CD4-positive, alpha-beta memory T cell (primary cell): ENCODE results near the gene VEZT. TPM values are rescaled to one million over a fixed set of nuclear protein-coding genes. Genes with fewer than 3 reads are reported as not detected.
A peak's percentile ranks its signal among the peaks of the same experiment; 100 is the strongest.

Source experiments
- CTCF ChIA-PET: fragments of 350-600 bp; sonication (Branson Sonifier 250); formaldehyde crosslinking; loops from one replicate; lab custom pipeline; 2021; ENCODE audit warnings: inconsistent platforms; ENCODE audit not compliant: partially characterized antibody; lab: Charles Lee
- POLR2A ChIA-PET: fragments of 350-600 bp; sonication (Branson Sonifier 250); formaldehyde crosslinking; loops from one replicate; lab custom pipeline; 2021; ENCODE audit not compliant: partially characterized antibody; lab: Charles Lee
- DNase-seq, 5 donors: peaks; one replicate each; pipeline versions ENCODE4 v3.0.0 to v3.0.0-alpha.2; 2020 to 2022; ENCODE audit warnings: mixed read lengths in 1 of 5
- H3K27ac ChIP-seq: one replicate; pipeline ENCODE4 v1.7.0; 2013; ENCODE audit warnings: low read depth, low read length
- H3K27me3 ChIP-seq: 2 replicates; pipeline ENCODE4 v1.7.0; 2013; ENCODE audit warnings: mild to moderate bottlenecking, low read length, moderate library complexity; ENCODE audit not compliant: insufficient read depth
- H3K36me3 ChIP-seq: 2 replicates; pipeline ENCODE4 v1.7.0; 2013; ENCODE audit warnings: mild to moderate bottlenecking, low read length, moderate library complexity; ENCODE audit not compliant: insufficient read depth
- H3K4me1 ChIP-seq: 2 replicates; pipeline ENCODE4 v1.7.0; 2013; ENCODE audit warnings: mild to moderate bottlenecking, low read length, moderate library complexity; ENCODE audit not compliant: insufficient read depth
- H3K4me3 ChIP-seq, 2 donors: one replicate each; pipeline ENCODE4 v1.7.0; 2013; ENCODE audit warnings: low read length in 2 of 2, mild to moderate bottlenecking in 1 of 2
- H3K9me3 ChIP-seq, 2 donors: one replicate each; pipeline ENCODE4 v1.7.0; 2013; ENCODE audit warnings: low read length in 2 of 2, control low read depth in 1 of 2; ENCODE audit not compliant: control insufficient read depth in 1 of 2
- H3K27ac Mint-ChIP-seq, 7 donors: one replicate each; pipeline ENCODE4 v1.8.0; 2020 to 2021; ENCODE audit warnings: mixed read lengths in 7 of 7, mild to moderate bottlenecking in 6 of 7, inconsistent platforms in 3 of 7, moderate library complexity in 3 of 7
- H3K27me3 Mint-ChIP-seq, 2 donors: one replicate each; pipeline ENCODE4 v1.8.0; 2020 to 2021; ENCODE audit warnings: mixed read lengths in 2 of 2
- H3K36me3 Mint-ChIP-seq, 2 donors: one replicate each; pipeline ENCODE4 v1.8.0; 2020 to 2021; ENCODE audit warnings: mixed read lengths in 2 of 2, inconsistent platforms in 1 of 2, mild to moderate bottlenecking in 1 of 2
- H3K4me1 Mint-ChIP-seq, 4 donors: one replicate each; pipeline ENCODE4 v1.8.0; 2020 to 2021; ENCODE audit warnings: mixed read lengths in 4 of 4, mild to moderate bottlenecking in 1 of 4
- H3K4me3 Mint-ChIP-seq, 8 donors: one replicate each; pipeline ENCODE4 v1.8.0; 2020 to 2021; ENCODE audit warnings: mixed read lengths in 8 of 8, mild to moderate bottlenecking in 7 of 8, moderate library complexity in 6 of 8, inconsistent platforms in 3 of 8
- H3K9me3 Mint-ChIP-seq, 8 donors: one replicate each; pipeline ENCODE4 v1.8.0; 2020 to 2021; ENCODE audit warnings: mixed read lengths in 8 of 8, mild to moderate bottlenecking in 5 of 8, inconsistent platforms in 3 of 8, moderate library complexity in 1 of 8
- intact Hi-C: fragments of 100-400 bp; cut with micrococcal nuclease; formaldehyde crosslinking; loops from one replicate; pipeline ENCODE4 v1.15.1; 2023
- polyA plus RNA-seq, 2 donors: library from polyadenylated mRNA; unstranded; fragments of 300-500 nt; fragmentation: Illumina TruSeq; gene quantifications; one replicate each; pipeline ENCODE4 v1.2.3, GENCODE V29; 2021
- total RNA-seq, 2 experiments: library from RNA; stranded (reverse); gene quantifications; one replicate each; pipeline ENCODE4 v1.2.3, GENCODE V29; 2021

Gene VEZT
- total and polyA plus RNA-seq, 4 experiments from 2014 or later: 22.3 to 49.4 (median 34.9) TPM

GRCh38 chr12:95336387-95337067 lies 118.9 kb downstream of the VEZT start:
- peaks cover 0 to 7% (median 2%) of the 10 kb centered on the region in 8 donors for H3K9me3 Mint-ChIP-seq
- no peak overlapping the region for H3K4me3 Mint-ChIP-seq
- H3K36me3 Mint-ChIP-seq: no peaks in the 10 kb centered on the region
- Histone ChIP-seq H3K4me1 (no peaks in the 10 kb centered on the region), H3K4me3 (no peak overlapping the region), H3K27ac (no peak overlapping the region), H3K36me3 (no peaks in the 10 kb centered on the region), H3K27me3 (no peaks in the 10 kb centered on the region), H3K9me3 (no peaks in the 10 kb centered on the region)
- intact Hi-C loops: no loop called here
- peak overlapping the region in 1 of 7 donors; percentile 70 for H3K27ac Mint-ChIP-seq
- H3K4me1 Mint-ChIP-seq: peaks cover 0 to 4% (median 2%) of the 10 kb centered on the region in 4 donors
- no peak for DNase-seq
- POLR2A ChIA-PET: no interaction called here
- CTCF ChIA-PET: no interaction called here
- peaks cover 0 to 2% of the 10 kb centered on the region in 2 donors for H3K27me3 Mint-ChIP-seq

DNA sequence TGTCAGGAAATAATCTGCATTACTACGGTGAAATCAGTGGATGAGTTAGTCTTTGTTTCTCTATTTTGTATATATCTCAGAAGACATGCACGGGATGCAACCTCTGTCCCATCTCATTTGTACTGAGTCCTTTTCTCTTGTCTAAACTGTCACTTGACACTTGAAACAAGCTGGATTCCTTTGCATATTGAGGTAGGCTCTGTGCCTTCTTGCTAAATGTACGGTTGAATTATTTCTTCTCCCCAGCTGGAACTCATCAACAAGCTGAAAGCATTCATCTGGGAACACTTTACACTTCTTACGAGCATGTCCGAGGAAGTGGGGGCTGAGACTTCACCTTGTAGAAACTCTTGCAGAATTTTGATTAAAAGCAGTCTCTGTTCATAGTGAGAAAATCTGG lies 119.5 kb downstream of the VEZT start:
- Mint-ChIP-seq H3K4me1 (peaks cover 0 to 4% (median 2%) of the 10 kb centered on the region in 4 donors), H3K4me3 (no peak overlapping the region), H3K9me3 (peaks cover 0 to 9% (median 2%) of the 10 kb centered on the region in 8 donors), H3K36me3 (no peaks in the 10 kb centered on the region), H3K27me3 (peaks cover 2 to 3% of the 10 kb centered on the region in 2 donors), H3K27ac (no peak overlapping the region)
- Histone ChIP-seq H3K36me3 (no peaks in the 10 kb centered on the region), H3K27ac (no peak overlapping the region), H3K27me3 (no peaks in the 10 kb centered on the region), H3K9me3 (no peaks in the 10 kb centered on the region), H3K4me3 (no peak overlapping the region), H3K4me1 (no peaks in the 10 kb centered on the region)
- DNase-seq: no peak
- ChIA-PET POLR2A (no interaction called here), CTCF (no interaction called here)
- intact Hi-C loops: no loop called here

DNA sequence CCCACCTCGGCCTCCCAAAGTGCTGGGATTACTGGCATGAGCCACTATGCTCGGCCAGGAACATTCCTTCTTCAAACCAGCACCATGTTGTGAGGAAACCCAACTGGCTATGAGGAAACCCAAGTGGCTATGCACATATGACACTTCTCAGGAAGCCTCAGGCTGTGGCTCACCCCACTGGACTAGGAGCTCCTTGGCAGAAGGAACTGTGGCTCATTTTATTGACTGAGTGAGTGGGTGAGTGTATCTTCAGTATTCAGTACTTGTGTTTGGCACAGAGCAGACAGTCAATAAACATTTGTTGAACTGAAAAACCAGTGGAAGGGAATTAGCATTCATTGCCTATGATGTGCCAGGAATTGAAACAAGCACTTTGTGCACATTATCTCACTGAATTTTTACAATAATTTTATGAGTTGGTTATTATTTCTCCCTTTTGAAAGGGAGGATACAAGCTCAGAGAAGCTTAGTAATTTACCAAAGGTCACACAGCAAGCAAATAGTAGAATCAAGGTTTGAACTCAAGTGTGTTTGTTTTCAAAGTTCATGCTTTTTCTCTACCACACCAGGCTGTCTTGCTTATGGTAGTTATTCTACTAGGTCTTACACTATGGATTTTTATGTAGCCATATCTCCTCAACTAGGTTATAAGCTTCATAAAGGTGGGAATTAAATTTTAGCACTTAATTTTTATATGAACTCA lies 121.6 kb downstream of the VEZT start:
- Histone ChIP-seq H3K4me3 (no peak overlapping the region), H3K27ac (no peak overlapping the region), H3K4me1 (no peaks in the 10 kb centered on the region), H3K36me3 (no peaks in the 10 kb centered on the region), H3K27me3 (no peaks in the 10 kb centered on the region), H3K9me3 (no peaks in the 10 kb centered on the region)
- Mint-ChIP-seq H3K27me3 (peaks cover 2 to 3% of the 10 kb centered on the region in 2 donors), H3K36me3 (no peaks in the 10 kb centered on the region), H3K9me3 (peaks cover 0 to 9% (median 2%) of the 10 kb centered on the region in 8 donors), H3K4me3 (no peak overlapping the region), H3K27ac (no peak overlapping the region), H3K4me1 (peaks cover 0 to 4% (median 2%) of the 10 kb centered on the region in 4 donors)
- ChIA-PET POLR2A (no interaction called here), CTCF (no interaction called here)
- intact Hi-C loops: no loop called here
- no peak for DNase-seq

- peaks cover 0 to 9% (median 2%) of the 10 kb centered on the region in 8 donors for H3K9me3 Mint-ChIP-seq
- no peaks in the 10 kb centered on the region for H3K4me1 Mint-ChIP-seq
- H3K27me3 Mint-ChIP-seq: peaks cover 2 to 3% of the 10 kb centered on the region in 2 donors
- H3K27ac Mint-ChIP-seq: no peak overlapping the region
- ChIA-PET POLR2A (no interaction called here), CTCF (interaction anchor here (0.9 to 1.2 kb wide), 2 partner anchors 11 to 18 kb away, joined by 3 read pairs; no protein-coding TSS in a partner anchor)
- H3K27me3 ChIP-seq: no peaks in the 10 kb centered on the region
- H3K9me3 ChIP-seq: no peaks in the 10 kb centered on the region
- H3K36me3 ChIP-seq: no peaks in the 10 kb centered on the region
- no peaks in the 10 kb centered on the region for H3K4me1 ChIP-seq
- H3K27ac ChIP-seq: no peak overlapping the region
- H3K36me3 Mint-ChIP-seq: no peaks in the 10 kb centered on the region
- H3K4me3 Mint-ChIP-seq: no peak overlapping the region
- no peak for DNase-seq
- intact Hi-C loops: no loop called here
- no peak overlapping the region for H3K4me3 ChIP-seq
These were observed 124.4 kb downstream of the VEZT start for GRCh38 chr12:95342008-95342407.

DNA sequence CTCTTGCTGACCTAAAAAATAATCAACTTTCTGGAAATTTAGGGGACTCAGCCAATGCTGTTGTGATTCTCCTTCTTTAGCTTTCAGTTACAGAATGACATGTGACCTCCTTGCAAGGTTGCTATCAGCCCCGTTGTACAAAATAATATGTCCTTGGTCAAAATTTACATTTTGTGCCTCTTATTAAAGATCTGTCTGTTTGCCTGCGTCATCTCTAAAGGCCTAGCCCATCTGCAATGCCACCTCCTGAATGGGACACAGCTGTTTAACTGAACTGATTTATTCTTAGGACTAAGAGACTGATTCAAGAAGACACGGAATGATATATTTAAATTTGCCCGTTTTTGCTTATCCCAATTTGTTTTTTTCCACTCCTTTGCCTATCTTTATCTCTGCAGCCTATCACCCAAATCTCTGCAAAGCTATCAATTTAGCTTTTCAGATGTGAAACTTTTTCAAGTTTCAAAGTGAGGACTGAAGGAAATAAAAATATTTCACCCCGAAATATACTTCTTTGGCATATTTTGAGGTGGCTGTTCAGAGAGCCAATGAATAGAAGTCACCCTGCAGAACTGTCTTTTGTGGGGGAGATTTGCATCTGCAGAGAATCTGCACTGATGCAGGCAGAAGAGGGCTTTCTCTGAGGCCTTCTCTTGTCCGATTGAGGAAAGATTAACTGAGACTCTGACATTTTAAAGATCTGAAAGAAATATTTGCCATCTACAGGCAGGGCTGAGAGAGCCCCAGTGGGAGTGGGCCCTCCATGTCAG lies 126.0 kb downstream of the VEZT start:
- ChIA-PET CTCF (no interaction called here), POLR2A (interaction anchor here (0.6 kb wide), 1 partner anchor 24 kb away, joined by 3 read pairs; no protein-coding TSS in a partner anchor)

GRCh38 chr12:95349291-95349690 lies 131.7 kb downstream of the VEZT start:
- Mint-ChIP-seq H3K27me3 (peaks cover 5 to 8% of the 10 kb centered on the region in 2 donors), H3K4me3 (no peak overlapping the region), H3K27ac (no peak overlapping the region), H3K4me1 (no peaks in the 10 kb centered on the region), H3K36me3 (no peaks in the 10 kb centered on the region), H3K9me3 (peaks cover 0 to 2% (median 0%) of the 10 kb centered on the region in 8 donors)
- CTCF ChIA-PET: no interaction called here
- POLR2A ChIA-PET: no interaction called here
- Histone ChIP-seq H3K27me3 (no peaks in the 10 kb centered on the region), H3K27ac (no peak overlapping the region), H3K4me1 (no peaks in the 10 kb centered on the region), H3K9me3 (no peaks in the 10 kb centered on the region), H3K36me3 (no peaks in the 10 kb centered on the region), H3K4me3 (no peak overlapping the region)
- no peak for DNase-seq
- intact Hi-C loops: no loop called here

More for the DNA sequence above, 126.0 kb downstream of the VEZT start:
- Histone ChIP-seq H3K4me1 (no peaks in the 10 kb centered on the region), H3K36me3 (no peaks in the 10 kb centered on the region), H3K27me3 (no peaks in the 10 kb centered on the region), H3K27ac (no peak overlapping the region), H3K9me3 (no peaks in the 10 kb centered on the region), H3K4me3 (no peak overlapping the region)
- intact Hi-C loops: no loop called here
- Mint-ChIP-seq H3K36me3 (no peaks in the 10 kb centered on the region), H3K27ac (no peak overlapping the region), H3K4me1 (no peaks in the 10 kb centered on the region), H3K4me3 (no peak overlapping the region), H3K27me3 (peaks cover 2 to 3% of the 10 kb centered on the region in 2 donors), H3K9me3 (peaks cover 0 to 10% (median 2%) of the 10 kb centered on the region in 8 donors)
- no peak for DNase-seq

GRCh38 chr12:95351748-95352147 lies 134.1 kb downstream of the VEZT start:
- no peaks in the 10 kb centered on the region for H3K36me3 Mint-ChIP-seq
- H3K4me3 ChIP-seq: no peak overlapping the region
- peaks cover 0 to 2% (median 0%) of the 10 kb centered on the region in 8 donors for H3K9me3 Mint-ChIP-seq
- no peak overlapping the region for H3K4me3 Mint-ChIP-seq
- DNase-seq: no peak
- ChIA-PET CTCF (no interaction called here), POLR2A (interaction anchor here (0.7 kb wide), 1 partner anchor 40 kb away, joined by 3 read pairs; no protein-coding TSS in a partner anchor)
- no peak overlapping the region for H3K27ac ChIP-seq
- no peaks in the 10 kb centered on the region for H3K27me3 ChIP-seq
- peaks cover 5 to 8% of the 10 kb centered on the region in 2 donors for H3K27me3 Mint-ChIP-seq
- no peaks in the 10 kb centered on the region for H3K36me3 ChIP-seq
- no peak overlapping the region for H3K27ac Mint-ChIP-seq
- no peaks in the 10 kb centered on the region for H3K4me1 Mint-ChIP-seq
- no peaks in the 10 kb centered on the region for H3K4me1 ChIP-seq
- intact Hi-C loops: no loop called here
- H3K9me3 ChIP-seq: no peaks in the 10 kb centered on the region
